Stimulated activated CD4-positive, alpha-beta T cell treated with anti-CD3 and anti-CD28 coated beads, Interleukin-1b, Interleukin-23, amount 100 ng/mL, for 4 hours (primary cell): ENCODE measurements around the gene ABCB9.

ENCODE experiments used
- DNase-seq, 2 donors: peaks; one replicate each; pipeline ENCODE4 v3.0.0-alpha.2; 2020; ENCODE audit warnings: low read depth in 2 of 2

Gene ABCB9

DNA sequence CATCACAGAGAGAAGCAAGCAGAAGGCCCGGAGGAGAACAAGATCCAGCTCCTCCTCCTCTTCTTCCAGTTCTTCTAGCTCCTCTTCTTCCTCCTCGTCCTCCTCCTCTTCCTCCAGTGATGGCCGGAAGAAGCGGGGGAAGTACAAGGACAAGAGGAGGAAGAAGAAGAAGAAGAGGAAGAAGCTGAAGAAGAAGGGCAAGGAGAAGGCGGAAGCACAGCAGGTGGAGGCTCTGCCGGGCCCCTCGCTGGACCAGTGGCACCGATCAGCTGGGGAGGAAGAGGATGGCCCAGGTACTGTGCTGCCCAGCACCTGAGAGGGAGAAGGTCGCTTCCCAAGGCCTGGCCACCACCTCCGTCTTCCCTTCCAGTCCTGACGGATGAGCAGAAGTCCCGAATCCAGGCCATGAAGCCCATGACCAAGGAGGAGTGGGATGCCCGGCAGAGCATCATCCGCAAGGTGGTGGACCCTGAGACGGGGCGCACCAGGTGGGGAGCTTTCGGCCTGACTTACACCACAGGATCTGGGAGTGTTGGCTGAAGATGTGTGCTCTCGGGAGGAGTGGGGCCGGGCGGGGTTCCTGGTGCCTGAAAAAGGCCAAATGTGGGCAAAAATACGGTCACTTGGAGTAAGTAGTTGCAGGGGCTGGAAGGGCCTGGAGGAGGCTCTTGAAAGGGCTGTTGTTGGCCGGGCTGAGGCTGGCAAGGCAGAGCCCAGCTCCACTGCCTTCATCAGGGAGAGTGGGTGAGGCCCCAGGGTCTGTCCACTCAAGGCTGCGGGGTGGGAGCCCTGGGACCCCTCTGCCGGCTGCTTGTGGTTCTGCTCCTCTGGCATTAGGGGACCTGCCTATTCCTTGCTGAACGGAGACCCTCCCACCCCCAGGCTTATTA, 15.6 kb upstream of the ABCB9 start:
- no peak for DNase-seq

DNA sequence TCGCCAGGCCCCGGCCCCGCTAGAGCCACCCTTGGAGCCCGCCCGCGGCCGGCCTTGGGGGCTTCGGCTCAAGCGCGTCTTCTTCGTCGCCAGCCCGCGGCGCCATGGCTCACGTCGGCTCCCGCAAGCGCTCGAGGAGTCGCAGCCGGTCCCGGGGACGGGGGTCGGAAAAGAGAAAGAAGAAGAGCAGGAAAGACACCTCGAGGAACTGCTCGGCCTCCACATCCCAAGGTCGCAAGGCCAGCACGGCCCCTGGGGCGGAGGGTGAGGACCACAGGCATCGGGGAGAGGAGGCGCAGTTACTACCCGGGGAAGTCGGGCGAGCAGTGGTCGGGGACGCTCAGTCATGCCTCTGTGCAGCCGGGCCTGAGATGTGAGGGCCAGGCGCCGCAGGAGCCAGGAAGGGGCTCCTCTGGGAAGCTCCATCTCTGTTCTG, 14.8 kb upstream of the ABCB9 start:
- DNase-seq = no peak

DNA sequence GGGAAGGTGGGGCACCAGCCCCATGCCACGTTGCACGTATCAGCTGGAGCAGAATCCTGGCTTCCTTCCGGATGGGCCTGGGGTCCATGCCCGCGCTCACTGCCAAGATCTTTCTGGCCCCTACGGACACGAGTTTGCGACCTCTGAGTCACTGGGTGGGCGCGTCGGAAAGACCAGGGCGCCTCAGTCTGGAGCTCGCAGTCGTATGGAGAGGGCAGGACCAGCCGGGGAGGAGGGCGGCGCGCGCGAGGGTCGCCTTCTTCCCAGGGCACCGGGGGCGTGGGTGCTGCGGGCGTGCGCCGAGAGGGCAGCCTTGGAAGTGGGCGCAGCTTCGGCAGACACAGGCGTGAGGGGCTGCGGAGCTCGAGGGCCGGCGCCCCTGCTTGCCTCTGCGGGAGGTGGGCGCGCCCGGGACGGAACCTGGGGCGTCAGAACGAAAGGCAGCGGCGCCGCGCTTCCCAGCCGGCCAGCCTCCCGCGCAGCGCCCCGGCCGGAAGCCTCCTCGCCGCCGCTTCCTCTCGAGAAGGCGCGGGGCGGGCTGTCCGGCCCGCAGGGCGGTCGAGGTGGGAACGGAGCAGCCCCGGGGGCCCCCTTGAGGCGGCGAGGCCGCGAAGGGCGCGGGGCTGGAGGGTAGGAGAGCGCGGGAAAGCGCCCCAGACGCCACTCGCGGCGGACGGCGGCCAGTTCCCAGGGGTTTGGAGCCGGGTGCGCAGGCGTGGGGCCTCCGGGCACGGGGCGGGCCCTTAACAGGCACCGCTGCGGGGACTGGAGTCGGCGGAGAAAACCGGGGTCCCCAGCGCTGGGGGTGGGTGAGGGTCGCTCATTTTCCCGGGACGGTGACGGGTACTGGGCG, 14.1 kb upstream of the ABCB9 start, which contains the start of gene ARL6IP4:
ARL6IP4 (plus strand) TSS at position 499 of the 853 bp plus-strand sequence. CDS start 459 bp downstream, outside the sequence.
- DNase-seq = peak; percentile 31 to 66

DNA sequence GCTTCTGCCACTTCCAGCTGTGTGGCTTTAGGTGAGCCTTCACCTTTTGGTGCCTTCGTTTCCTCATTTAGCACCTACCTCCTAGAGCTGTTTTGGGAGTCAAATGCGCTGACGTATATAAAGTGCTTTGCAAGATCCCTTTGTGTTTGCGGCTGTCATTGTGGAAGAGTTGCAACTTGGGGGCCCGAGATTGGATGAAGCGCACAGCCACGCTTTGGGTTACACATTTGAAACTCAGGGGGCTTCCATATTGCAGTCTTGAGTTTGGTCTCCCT, 13.6 kb upstream of the ABCB9 start:
- no peak for DNase-seq

DNA sequence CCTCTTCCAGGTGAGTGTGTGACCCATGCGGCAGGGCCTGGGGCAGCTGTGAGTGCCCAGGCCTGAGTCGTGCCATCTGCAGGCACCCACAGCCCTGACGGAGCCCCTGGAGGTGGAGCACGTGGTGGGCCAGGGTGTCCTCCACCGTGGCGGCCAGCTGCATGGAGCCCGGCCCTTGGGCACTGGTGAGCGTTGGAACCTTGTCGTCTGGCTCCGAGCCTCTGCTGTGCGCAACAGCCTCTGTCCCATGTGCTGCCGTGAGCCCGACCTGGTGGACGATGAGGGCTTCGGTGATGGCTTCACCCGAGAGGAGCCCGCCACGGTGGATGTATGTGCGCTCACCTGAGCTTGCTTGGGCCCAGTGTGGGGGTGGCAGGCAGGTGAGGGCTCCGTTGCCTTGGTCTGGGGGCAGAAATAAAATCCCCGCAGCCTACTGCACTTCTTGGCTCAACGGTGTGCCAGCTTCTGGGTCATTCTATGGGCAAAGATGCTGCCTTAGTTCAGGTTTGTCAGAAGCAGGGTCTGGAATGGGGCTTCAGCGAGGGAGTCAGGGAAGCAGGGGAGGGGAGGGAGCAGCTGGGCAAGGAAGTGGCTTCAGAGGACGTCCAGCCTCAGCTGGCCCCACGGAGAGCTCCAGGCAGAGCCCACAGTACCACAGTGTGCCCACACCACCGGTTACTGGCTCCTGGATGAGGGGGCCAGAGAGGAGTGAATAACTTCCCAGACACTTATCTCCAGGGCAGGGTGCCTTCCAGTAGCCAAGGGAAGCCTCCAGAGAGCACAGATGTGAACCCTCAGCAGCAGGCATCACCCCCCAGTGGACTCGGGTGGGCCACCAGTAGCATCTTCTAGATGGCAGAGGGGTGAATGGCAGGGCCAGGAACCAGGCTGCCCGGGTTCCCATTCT, 13.0 kb upstream of the ABCB9 start:
- DNase-seq = no peak

DNA sequence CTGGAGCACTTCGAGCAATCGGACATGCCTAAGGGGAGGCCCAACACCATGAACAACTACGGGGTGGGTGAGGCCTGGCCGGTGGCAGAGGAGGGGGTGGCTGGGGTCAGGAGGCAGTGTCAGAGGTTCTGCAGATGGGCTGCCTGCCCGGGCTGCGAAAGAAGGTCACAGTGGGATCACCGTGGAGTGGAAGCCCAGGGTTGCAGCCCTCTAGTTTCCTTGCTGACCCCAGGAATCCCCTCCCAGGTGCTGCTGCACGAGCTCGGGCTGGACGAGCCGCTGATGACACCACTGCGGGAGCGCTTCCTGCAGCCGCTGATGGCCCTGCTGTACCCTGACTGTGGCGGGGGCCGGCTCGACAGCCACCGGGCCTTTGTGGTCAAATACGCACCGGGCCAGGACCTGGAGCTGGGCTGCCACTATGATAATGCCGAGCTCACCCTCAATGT, 12.3 kb upstream of the ABCB9 start:
- no peak for DNase-seq

DNA sequence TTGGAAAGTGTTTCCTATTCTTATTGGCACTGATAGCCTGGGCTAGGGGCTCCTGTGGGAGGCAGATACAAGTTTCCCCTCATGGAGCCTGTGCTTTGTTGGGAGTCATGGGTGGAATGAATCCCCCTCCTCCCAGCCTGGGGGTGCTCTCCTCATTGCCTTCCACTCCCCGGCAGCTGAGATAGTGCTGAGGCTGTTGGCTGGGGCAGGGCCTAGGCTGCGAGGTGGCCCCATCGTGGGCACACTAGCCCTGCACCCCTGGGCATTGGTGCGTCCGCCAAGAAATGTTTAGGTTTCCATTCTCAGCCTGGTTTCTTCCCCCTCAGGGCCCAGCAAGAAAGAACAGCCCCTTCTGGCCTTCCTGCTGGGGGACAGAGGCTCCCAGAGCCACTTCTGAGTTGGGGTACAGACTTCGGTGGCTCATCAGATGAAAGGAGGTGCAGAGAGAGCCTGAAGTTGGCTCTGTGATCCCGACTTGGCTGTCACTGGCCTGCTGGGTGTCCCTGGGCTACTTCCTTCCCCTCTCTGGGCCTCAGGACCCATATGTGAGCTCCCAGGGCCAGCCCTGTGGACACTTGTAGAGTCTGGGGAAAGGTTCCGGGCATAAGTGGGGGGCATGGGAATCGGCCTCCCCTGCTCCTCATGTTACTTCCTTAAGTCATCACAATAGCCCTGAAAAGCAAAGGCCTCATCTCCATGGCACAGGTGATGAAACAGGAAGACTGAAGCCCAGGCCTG, 11.6 kb upstream of the ABCB9 start:
- no peak for DNase-seq

DNA sequence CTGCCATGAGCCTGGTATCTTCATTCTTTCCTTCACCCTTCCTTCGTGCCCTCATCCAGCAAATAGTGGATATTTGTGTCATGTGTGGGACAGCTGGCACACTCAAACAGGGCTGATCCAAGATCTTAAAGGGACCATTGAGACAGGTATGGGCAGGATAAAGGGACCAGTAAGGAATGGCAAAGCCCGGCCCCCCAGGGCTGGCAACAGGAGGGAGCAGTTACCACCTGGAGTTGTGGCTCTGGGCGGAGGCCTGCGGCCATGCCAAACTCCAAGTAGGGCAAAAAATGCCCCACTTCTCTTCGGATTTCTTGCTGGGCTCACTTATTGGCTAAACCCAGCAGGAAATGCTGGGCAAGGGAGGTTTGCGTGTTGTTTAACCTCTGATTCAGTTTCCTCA, 10.9 kb upstream of the ABCB9 start:
- no peak for DNase-seq

DNA sequence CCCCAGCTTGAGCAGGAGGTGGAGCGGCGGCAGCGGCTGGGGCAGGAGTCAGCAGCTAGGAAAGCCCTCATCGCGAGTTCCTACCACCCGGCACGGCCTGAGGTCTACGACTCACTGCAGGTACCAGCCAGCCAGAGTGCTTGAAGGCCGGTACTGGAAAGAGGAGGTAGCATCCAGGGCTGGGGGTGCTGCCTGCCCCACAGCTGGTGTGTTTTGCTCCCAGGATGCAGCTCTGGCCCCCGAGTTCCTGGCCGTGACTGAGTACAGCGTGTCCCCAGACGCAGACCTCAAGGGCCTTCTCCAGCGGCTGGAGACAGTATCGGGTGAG, 10.3 kb upstream of the ABCB9 start:
- no peak for DNase-seq

DNA sequence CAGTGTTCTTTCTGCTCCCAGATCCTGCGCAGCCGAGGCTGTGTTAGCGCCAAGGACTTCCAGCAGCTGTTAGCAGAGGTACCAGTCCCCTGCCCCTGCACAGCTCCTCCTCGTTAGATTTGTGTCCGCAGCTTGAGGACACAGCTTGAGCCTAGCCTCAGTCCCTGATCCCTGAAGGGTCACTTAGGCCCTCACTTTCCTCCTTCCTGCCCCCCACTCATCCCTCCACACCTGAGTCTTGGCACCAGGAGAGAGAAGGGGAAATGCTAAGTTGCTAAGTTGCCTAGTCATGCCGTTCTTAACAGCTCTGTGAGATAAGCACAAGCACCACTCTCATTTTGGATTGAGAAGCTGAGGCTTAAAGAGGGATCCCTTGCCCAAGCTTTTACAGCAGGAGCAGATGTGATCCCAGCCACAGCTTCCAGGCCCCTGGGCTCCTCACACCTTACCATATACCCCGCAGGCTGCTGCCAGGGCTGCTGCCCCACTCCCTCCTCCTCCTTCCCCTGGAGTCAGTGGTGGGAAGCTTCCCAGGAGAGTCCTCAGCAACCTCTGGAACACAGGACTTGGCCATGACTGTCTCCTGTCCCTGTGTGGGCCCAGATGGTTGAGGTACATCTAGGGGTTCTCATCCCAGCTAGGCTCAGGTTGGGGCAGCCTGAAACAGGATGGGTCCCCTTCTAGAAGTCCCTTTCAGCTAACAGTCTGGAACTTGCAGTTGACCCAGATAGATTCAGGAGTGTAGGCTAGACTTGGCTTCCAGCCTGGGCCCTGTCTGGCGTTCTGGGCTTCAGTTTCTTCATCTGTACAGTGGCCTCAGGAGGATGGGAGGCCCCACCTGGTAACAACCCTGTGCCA, 9.8 kb upstream of the ABCB9 start:
- DNase-seq = no peak

DNA sequence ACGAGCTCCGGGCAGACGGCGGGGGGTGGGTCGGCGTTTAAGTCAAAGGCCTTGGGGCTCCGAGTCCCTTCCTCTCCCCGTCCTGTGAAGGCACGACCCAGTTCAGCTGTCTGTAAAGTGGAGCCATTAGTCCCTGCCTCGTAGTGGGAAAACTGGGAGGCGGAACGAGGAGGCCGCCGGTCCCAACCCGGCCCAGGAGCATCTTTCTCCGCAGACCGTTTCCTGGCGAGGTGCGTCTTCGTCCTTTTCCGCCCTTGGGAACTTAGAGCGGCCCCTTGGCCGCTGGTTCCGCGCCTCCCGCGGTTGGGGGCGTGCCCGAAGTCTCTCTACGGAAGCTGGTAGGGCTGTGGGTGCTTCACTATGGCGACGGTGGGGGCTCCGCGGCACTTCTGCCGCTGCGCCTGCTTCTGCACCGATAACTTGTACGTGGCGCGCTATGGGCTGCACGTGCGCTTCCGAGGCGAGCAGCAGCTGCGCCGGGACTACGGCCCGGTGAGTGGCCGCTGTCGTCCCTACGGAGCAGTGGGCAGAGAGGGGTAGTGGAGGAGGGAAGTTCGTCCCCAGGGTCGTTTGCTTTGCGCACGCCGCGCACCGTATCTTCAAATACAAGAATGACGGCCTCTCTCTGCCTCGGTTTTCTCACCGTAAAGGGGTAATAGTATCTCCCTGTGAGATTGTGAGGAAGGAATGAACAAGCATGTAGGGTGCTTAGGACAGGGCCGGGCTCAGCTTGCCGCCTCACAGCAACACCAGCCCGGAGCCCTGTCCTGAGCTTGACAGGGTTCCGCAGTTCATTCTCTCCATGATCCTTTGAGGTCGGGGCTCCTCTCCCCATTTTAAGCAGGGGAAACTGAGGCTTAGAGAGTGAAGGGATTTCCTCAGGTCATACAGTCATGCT, 8.9 kb upstream of the ABCB9 start, which contains the start of gene OGFOD2:
OGFOD2 (plus strand) TSS at position 353 of the 898 bp plus-strand sequence; CDS start at position 361, 8 bp downstream.
- peak; percentile 83 to 88 for DNase-seq

DNA sequence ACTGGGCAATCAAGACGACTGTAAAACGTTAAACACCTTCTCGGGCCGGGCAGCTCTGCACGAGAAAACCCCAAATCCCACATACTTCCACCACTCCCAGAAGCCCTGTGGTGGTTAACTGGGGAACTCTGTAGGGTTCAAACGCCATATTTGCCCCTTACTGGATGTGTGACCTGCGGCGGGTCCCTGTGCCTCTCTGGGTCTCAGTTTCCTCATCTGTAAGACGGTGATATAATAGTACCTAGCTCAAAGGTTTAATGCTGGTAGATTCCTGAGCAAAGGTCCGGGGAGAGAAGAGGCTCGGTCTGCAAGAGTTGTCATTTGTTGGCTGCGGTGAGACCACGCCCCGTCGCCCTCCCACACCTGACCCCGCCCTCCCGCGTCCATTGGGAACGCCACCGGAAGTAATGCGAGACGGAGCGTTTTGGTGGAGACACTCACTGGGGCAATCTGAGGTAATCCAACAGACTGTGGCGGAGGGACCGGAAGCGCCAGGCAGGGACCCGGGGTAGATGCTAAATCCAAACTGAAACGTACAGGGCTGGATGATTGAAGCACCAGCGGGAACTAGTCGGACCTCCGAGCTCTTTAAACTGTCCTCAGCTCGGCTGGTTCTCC, 8.1 kb upstream of the ABCB9 start:
- DNase-seq = peak; percentile 98 to 99

DNA sequence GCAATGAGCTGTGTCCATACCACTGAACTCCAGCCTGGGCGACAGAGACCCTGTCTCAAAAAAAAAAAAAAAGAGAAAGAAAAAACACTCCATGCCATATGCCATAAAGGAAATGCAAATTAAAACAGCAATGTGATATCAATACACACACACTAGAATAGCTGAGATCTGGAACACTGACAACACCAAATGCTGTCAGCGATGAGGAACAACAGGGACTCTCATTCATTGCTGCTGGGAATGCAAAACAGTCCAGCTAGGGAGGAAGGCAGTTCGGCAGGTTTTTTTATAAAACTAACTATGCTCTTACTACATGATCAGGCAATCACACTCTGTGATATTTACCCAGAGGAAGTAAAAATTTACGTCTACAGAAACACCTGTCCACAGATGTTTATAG, 3.4 kb upstream of the ABCB9 start:
- DNase-seq = no peak

DNA sequence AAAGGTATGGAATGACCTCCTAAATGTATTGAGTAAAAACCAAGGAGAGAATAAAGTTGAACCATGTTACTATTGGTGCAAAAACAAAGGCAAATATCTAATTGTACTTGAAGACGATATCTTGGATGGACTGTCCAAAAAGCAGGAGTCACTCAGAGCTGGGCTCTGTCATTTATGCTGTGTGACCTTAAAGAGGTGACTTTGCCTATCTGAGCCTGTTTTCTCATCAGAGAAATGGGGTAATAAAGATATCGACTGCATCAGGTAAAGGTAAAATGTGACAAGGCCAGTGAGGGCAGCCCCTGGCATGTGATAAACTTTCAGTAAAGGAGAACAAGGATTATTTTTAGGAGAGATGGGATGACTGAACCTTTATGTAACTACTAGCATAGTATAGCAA, 1.8 kb upstream of the ABCB9 start:
- no peak for DNase-seq

DNA sequence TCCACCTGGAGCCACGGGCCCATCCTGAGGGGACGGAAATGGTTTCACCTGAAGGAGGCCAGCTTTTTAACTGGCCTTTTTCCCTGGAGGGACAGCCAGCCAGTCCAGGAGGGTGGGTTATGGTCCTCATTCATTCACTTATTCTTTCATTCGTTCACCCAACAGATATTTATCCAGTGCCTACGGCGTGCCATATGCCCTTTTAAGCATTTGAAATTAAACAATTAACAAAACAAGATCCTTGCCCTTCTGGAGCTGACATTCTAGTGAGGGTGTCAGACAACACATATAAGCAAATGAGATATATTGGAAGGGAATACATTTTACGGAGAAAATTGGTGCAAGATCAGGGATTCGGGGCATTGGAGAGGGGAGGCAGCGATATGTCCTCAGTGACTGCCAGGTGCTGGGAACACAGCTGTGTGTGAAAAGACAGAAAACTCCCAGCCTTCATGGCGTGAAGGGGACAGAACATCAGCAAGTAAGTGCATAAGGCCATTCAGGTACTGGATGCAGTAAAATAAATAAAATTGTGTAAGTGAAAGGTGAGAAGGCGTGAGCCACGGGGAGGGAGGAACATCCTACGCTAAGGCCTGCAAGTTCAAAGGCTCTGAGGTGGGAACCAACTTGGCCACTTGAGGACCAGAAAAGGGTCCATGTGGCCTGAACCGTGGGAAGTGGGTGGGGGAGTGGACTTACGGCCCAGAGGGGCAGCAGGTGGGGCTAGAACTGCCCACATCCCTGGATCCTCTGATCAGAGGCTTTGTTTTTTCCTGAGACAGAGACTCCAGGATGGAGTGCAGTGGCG, 684 bp upstream of the ABCB9 start:
- DNase-seq = no peak

DNA sequence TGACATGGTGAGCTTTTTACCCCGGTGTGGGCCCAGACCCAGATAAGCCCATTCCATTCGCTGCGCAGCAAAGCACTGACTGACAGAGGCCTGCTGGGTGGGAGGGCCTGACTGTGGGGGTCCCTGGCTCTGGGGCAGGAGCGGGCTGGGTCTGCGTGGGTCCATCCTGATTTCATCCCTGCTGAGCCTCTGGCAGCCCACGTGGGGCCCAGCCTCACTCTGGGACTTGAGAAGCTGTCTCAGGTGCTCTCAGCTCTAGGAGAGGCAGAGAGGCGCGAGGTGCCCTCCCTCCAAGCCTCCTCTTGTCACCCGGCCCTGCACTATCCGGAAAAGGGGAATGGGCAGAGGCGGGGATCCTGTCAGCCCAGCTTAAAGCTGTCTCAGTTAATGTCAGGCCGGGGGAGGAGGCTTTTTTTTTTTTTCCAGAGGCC, 927 bp downstream of the ABCB9 start:
- DNase-seq = no peak

DNA sequence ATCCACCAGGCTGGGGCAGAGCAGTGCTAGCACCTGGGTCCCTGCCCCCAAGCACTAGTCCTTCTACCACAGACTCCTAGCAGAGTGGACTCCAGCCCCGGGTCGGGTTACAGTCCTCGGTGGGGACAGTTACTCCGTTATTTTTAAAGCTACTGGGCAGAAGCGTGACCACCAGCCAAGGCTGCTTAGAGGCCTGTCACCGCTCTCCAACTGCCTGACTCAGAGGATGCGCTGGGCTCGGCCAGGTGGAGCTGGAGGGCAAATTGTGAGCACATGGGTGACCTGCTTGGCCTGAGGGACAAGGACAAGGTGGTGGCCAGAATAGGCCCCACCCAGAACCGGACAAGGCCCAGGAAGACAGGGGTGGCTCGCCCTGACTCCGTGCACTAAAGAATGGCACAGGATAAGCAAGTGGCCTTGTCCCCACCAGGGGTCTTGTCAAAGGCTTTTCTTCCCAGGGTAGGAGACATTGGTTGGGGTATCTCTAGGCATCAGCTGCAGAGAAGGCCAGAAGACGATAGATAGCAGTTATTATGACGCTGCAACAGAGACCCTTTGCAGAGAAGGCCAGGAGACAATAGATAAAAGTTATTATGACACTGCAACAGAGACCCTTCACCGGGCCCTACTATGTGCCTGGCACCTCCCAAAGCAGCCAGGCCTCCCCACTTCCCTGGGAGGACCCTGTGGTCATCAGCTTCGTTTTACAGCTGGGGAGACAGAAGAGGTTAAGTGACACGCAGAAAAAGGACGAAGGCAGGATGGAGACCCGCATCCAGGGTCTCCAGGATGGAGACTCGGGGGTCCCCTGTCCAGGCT, 1.6 kb downstream of the ABCB9 start:
- DNase-seq = no peak
